Measurements from ENCODE around the gene TRPM3.

DNA sequence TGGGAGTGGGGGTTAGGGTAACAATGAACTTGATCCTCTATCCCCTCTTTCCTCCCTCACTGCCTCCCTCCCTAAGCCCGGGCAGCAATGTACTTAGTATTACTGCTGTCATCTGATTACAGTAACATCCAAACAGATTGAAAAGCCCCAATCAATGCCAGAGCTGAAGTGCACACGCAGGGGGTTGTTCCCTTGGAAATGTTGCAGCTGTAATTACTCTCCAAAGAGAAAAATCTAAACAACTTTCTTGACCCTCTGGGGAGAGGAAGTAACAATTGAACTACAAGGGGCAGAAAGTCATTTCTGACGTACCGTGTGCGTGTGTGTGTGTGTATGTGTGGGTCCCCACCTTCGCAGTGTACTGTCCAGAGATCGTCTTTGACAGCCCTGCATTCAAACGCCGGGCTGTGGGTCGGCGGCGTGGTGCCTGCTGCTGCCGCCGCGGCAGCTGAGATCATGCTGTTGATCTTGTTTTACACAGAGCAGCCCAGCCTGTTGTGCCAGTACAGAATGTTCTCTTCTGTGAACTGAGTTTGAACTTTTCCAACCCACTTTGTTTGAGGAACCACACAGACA, 640.9 kb downstream of the TRPM3 start:
- TF ChIP-seq, protein P1, sequence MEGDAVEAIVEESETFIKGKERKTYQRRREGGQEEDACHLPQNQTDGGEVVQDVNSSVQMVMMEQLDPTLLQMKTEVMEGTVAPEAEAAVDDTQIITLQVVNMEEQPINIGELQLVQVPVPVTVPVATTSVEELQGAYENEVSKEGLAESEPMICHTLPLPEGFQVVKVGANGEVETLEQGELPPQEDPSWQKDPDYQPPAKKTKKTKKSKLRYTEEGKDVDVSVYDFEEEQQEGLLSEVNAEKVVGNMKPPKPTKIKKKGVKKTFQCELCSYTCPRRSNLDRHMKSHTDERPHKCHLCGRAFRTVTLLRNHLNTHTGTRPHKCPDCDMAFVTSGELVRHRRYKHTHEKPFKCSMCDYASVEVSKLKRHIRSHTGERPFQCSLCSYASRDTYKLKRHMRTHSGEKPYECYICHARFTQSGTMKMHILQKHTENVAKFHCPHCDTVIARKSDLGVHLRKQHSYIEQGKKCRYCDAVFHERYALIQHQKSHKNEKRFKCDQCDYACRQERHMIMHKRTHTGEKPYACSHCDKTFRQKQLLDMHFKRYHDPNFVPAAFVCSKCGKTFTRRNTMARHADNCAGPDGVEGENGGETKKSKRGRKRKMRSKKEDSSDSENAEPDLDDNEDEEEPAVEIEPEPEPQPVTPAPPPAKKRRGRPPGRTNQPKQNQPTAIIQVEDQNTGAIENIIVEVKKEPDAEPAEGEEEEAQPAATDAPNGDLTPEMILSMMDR (IDR thresholded peaks at IDR 0.05; ENCODE audit: insufficient read depth, low read length) = no peak
- TF ChIP-seq SPI1 (IDR thresholded peaks at IDR 0.05; ENCODE audit: borderline replicate concordance, low read depth) = no peak
- no peak for TF ChIP-seq POLR2AphosphoS5 (IDR thresholded peaks at IDR 0.05; ENCODE audit: low read depth)
- TF ChIP-seq, protein P2, sequence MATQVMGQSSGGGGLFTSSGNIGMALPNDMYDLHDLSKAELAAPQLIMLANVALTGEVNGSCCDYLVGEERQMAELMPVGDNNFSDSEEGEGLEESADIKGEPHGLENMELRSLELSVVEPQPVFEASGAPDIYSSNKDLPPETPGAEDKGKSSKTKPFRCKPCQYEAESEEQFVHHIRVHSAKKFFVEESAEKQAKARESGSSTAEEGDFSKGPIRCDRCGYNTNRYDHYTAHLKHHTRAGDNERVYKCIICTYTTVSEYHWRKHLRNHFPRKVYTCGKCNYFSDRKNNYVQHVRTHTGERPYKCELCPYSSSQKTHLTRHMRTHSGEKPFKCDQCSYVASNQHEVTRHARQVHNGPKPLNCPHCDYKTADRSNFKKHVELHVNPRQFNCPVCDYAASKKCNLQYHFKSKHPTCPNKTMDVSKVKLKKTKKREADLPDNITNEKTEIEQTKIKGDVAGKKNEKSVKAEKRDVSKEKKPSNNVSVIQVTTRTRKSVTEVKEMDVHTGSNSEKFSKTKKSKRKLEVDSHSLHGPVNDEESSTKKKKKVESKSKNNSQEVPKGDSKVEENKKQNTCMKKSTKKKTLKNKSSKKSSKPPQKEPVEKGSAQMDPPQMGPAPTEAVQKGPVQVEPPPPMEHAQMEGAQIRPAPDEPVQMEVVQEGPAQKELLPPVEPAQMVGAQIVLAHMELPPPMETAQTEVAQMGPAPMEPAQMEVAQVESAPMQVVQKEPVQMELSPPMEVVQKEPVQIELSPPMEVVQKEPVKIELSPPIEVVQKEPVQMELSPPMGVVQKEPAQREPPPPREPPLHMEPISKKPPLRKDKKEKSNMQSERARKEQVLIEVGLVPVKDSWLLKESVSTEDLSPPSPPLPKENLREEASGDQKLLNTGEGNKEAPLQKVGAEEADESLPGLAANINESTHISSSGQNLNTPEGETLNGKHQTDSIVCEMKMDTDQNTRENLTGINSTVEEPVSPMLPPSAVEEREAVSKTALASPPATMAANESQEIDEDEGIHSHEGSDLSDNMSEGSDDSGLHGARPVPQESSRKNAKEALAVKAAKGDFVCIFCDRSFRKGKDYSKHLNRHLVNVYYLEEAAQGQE (IDR thresholded peaks at IDR 0.05; ENCODE audit: insufficient replicate concordance, low read depth) = no peak
- TF ChIP-seq GABPA (IDR thresholded peaks at IDR 0.05; ENCODE audit: low read depth) = no peak
